ENCODE results near the gene ACBD4. TPM values are rescaled to one million over a fixed set of nuclear protein-coding genes. Genes with fewer than 3 reads are reported as not detected.
A peak's percentile ranks its signal among the peaks of the same experiment; 100 is the strongest.

The ACBD4 gene
- total RNA-seq, 1 donor from 2014 or later: 5.6 TPM

GRCh38 chr17:45108595-45109521 is 26.6 kb upstream of the ACBD4 start:
- Mint-ChIP-seq H3K9me3 (ENCODE audit: low read depth) (no peaks in the 10 kb centered on the region), H3K4me3 (ENCODE audit: unreplicated experiment) (no peak overlapping the region), H3K27me3 (ENCODE audit: low read depth) (no peaks in the 10 kb centered on the region), H3K27ac (ENCODE audit: unreplicated experiment) (peak overlapping the region; percentile 59), H3K4me1 (ENCODE audit: low read depth) (peaks cover 5% of the 10 kb centered on the region), H3K36me3 (ENCODE audit: low read depth) (peaks cover 14% of the 10 kb centered on the region)
- no peak for DNase-seq (ENCODE audit: low spot score)
- peak; percentile 38 for TF ChIP-seq CTCF (IDR thresholded peaks at IDR 0.05)

GRCh38 chr17:45110676-45111611 is 24.5 kb upstream of the ACBD4 start:
- TF ChIP-seq CTCF (IDR thresholded peaks at IDR 0.05): peak; percentile 27
- Mint-ChIP-seq H3K27ac (ENCODE audit: unreplicated experiment) (peak overlapping the region; percentile 43), H3K9me3 (ENCODE audit: low read depth) (no peaks in the 10 kb centered on the region), H3K4me1 (ENCODE audit: low read depth) (peaks cover 11% of the 10 kb centered on the region), H3K4me3 (ENCODE audit: unreplicated experiment) (no peak overlapping the region), H3K36me3 (ENCODE audit: low read depth) (peaks cover 6% of the 10 kb centered on the region), H3K27me3 (ENCODE audit: low read depth) (no peaks in the 10 kb centered on the region)
- DNase-seq (ENCODE audit: low spot score): no peak

GRCh38 chr17:45111850-45112249 is 23.6 kb upstream of the ACBD4 start:
- no peaks in the 10 kb centered on the region for H3K36me3 Mint-ChIP-seq (ENCODE audit: low read depth)
- H3K4me3 Mint-ChIP-seq (ENCODE audit: unreplicated experiment): no peak overlapping the region
- DNase-seq (ENCODE audit: low spot score): no peak
- peaks cover 19% of the 10 kb centered on the region for H3K4me1 Mint-ChIP-seq (ENCODE audit: low read depth)
- peak overlapping the region; percentile 43 for H3K27ac Mint-ChIP-seq (ENCODE audit: unreplicated experiment)
- no peaks in the 10 kb centered on the region for H3K9me3 Mint-ChIP-seq (ENCODE audit: low read depth)
- no peak for TF ChIP-seq CTCF (IDR thresholded peaks at IDR 0.05)
- no peaks in the 10 kb centered on the region for H3K27me3 Mint-ChIP-seq (ENCODE audit: low read depth)

GRCh38 chr17:45112559-45113423 is 22.7 kb upstream of the ACBD4 start:
- H3K4me3 Mint-ChIP-seq (ENCODE audit: unreplicated experiment): no peak overlapping the region
- no peak for DNase-seq (ENCODE audit: low spot score)
- H3K27ac Mint-ChIP-seq (ENCODE audit: unreplicated experiment): no peak overlapping the region
- peaks cover 26% of the 10 kb centered on the region for H3K4me1 Mint-ChIP-seq (ENCODE audit: low read depth)
- no peaks in the 10 kb centered on the region for H3K27me3 Mint-ChIP-seq (ENCODE audit: low read depth)
- H3K9me3 Mint-ChIP-seq (ENCODE audit: low read depth): no peaks in the 10 kb centered on the region
- no peak for TF ChIP-seq CTCF (IDR thresholded peaks at IDR 0.05)
- peaks cover 5% of the 10 kb centered on the region for H3K36me3 Mint-ChIP-seq (ENCODE audit: low read depth)

All from chondrocyte (in vitro differentiated cells).